Endothelial cell of umbilical vein (primary cell): ENCODE measurements around the gene MED29. TPM values are rescaled to one million over a fixed set of nuclear protein-coding genes. Genes with fewer than 3 reads are reported as not detected.

Experiments
- BruUV-seq: library from RNA; stranded (reverse); fragments of 400-500 nt; replicated peaks from 2 replicates; lab custom pipeline; 2021; lab: Mats Ljungman, UMichigan
- CTCF ChIA-PET: fragments of 300-600, 350-600 bp; sonication (Branson Sonifier 250); formaldehyde crosslinking; loops from one replicate; lab custom pipeline; 2021; ENCODE audit warnings: antibody characterized with exemption, inconsistent platforms; lab: Charles Lee
- POLR2A ChIA-PET: fragments of 300-600, 350-600 bp; sonication (Branson Sonifier 250); formaldehyde crosslinking; loops from one replicate; lab custom pipeline; 2021; ENCODE audit warnings: antibody characterized with exemption, inconsistent platforms; lab: Charles Lee
- DNase-seq: peaks from one replicate; pipeline ENCODE4 v3.0.0-alpha.2; 2011; ENCODE audit warnings: low read depth, low spot score
- FAIRE-seq: peaks from 2 replicates; lab custom pipeline; 2011; peaks lifted over from hg19 to GRCh38; lab: Jason Lieb, UNC
- H2AFZ ChIP-seq: 2 replicates; pipeline ENCODE4 v1.6.0; 2012; ENCODE audit warnings: low read depth, low read length, control low read depth, inconsistent platforms
- H3K27ac ChIP-seq: 2 replicates; pipeline ENCODE4 v1.5.1; 2011; ENCODE audit warnings: low read depth, mild to moderate bottlenecking, control low read depth, low read length, moderate library complexity; ENCODE audit not compliant: insufficient read depth
- H3K27me3 ChIP-seq, 2 experiments: 2 replicates each; pipeline versions ENCODE4 v1.6.0 to v1.6.1; 2011; ENCODE audit warnings: low read length in 2 of 2, mixed read lengths in 1 of 2; ENCODE audit not compliant: control insufficient read depth in 2 of 2, insufficient read depth in 2 of 2
- H3K36me3 ChIP-seq, 2 experiments: 2 replicates in 1 of 2; 3 replicates in 1 of 2; pipeline ENCODE4 v1.5.1; 2011; ENCODE audit warnings: low read length in 2 of 2, mild to moderate bottlenecking in 1 of 2, moderate library complexity in 1 of 2; ENCODE audit not compliant: control insufficient read depth in 2 of 2, insufficient read depth in 2 of 2; ENCODE audit errors: extremely low read depth in 1 of 2
- H3K4me1 ChIP-seq: 3 replicates; pipeline ENCODE4 v1.5.1; 2011; ENCODE audit warnings: mild to moderate bottlenecking, low read length; ENCODE audit not compliant: control insufficient read depth, insufficient read depth; ENCODE audit errors: extremely low read depth
- H3K4me2 ChIP-seq: 2 replicates; pipeline ENCODE4 v1.6.1; 2011; ENCODE audit warnings: low read length, control low read depth, mixed read lengths; ENCODE audit not compliant: insufficient read depth
- H3K4me3 ChIP-seq, 3 experiments: fragments of 200-600 bp in 1 of 3; sonication (generic), shearing (Covaris generic) in 1 of 3; replicated peaks in 1 of 3; 2 replicates each; pipeline ENCODE4 v1.5.1; 2011 to 2016; ENCODE audit warnings: control low read depth in 3 of 3, low read length in 3 of 3, mild to moderate bottlenecking in 2 of 3, inconsistent platforms in 1 of 3, low read depth in 1 of 3, moderate library complexity in 1 of 3; ENCODE audit not compliant: insufficient read depth in 1 of 3
- H3K79me2 ChIP-seq: 2 replicates; pipeline ENCODE4 v1.6.0; 2012; ENCODE audit warnings: low read length, inconsistent platforms; ENCODE audit not compliant: control insufficient read depth, insufficient read depth
- H3K9ac ChIP-seq: replicated peaks from 2 replicates; pipeline ENCODE3; 2011; ENCODE audit warnings: low read length, control low read depth; ENCODE audit not compliant: insufficient read depth; ENCODE audit errors: extremely low read depth
- H3K9me1 ChIP-seq: replicated peaks from 3 replicates; pipeline ENCODE4 v1.6.0; 2011; ENCODE audit warnings: mild to moderate bottlenecking, low read length; ENCODE audit not compliant: control insufficient read depth, insufficient read depth; ENCODE audit errors: extremely low read depth
- H3K9me3 ChIP-seq: replicated peaks from 2 replicates; pipeline ENCODE4 v1.5.1; 2012; ENCODE audit warnings: low read length, inconsistent platforms; ENCODE audit not compliant: control insufficient read depth, insufficient read depth
- H4K20me1 ChIP-seq: replicated peaks from 2 replicates; pipeline ENCODE3; 2011; ENCODE audit warnings: mild to moderate bottlenecking, low read length; ENCODE audit not compliant: control insufficient read depth, insufficient read depth; ENCODE audit errors: extremely low read depth
- EZH2 ChIP-seq: IDR thresholded peaks from 2 replicates; pipeline ENCODE4 v1.6.1; 2012; ENCODE audit warnings: borderline replicate concordance, low read depth, mild to moderate bottlenecking, moderate library complexity, low read length, inconsistent platforms; ENCODE audit not compliant: severe bottlenecking
- FOS ChIP-seq: IDR thresholded peaks from 2 replicates; pipeline ENCODE4 v1.6.1; 2011; ENCODE audit warnings: mild to moderate bottlenecking, low read length, moderate library complexity, borderline replicate concordance; ENCODE audit not compliant: insufficient read depth
- GATA2 ChIP-seq: IDR thresholded peaks from 2 replicates; pipeline ENCODE4 v1.7.0; 2011; ENCODE audit warnings: low read depth, mild to moderate bottlenecking, moderate library complexity, mixed read lengths, low read length; ENCODE audit not compliant: insufficient read length, insufficient read depth
- JUN ChIP-seq: IDR thresholded peaks from 2 replicates; pipeline ENCODE4 v1.6.1; 2011; ENCODE audit warnings: borderline replicate concordance, low read depth; ENCODE audit not compliant: insufficient read length, insufficient read depth
- MYC ChIP-seq: IDR thresholded peaks from one replicate; pipeline ENCODE4 v1.6.1; 2011; ENCODE audit warnings: mild to moderate bottlenecking, low read depth, low read length
- POLR2A ChIP-seq: IDR thresholded peaks from 2 replicates; pipeline ENCODE4 v1.6.1; 2012; ENCODE audit warnings: low read depth, mild to moderate bottlenecking, control low read depth, low read length
- POLR2AphosphoS5 ChIP-seq: IDR thresholded peaks from 2 replicates; pipeline ENCODE4 v1.6.1; 2012; ENCODE audit warnings: low read depth, mild to moderate bottlenecking, control low read depth, low read length, moderate library complexity; ENCODE audit not compliant: insufficient read depth
- dilution Hi-C: fragments of 300-500 bp; cut with MboI; formaldehyde crosslinking; loops from one replicate; pipeline ENCODE4 v1.15.0; 2019; ENCODE audit warnings: low sequenced_read_pairs; ENCODE audit not compliant: extremely low pct_ligation_motif_present
- intact Hi-C: fragments of 100-400 bp; cut with micrococcal nuclease; formaldehyde crosslinking; loops from one replicate; pipeline ENCODE4 v1.10.0; 2022
- polyA plus RNA-seq, 4 experiments: library from polyadenylated mRNA; depleted of rRNA in 3 of 4; stranded (reverse) in 3 of 4; unstranded in 1 of 4; fragments of >200 nt; gene quantifications; 2 replicates each; pipeline versions ENCODE4 v1.2.1 to v1.2.3, GENCODE V29; 2011 to 2012; ENCODE audit warnings: missing spikeins in 1 of 4
- total RNA-seq: library from RNA; stranded (reverse); gene quantifications from 2 replicates; pipeline ENCODE4 v1.2.3, GENCODE V29; 2021
- TF ChIP-seq, protein P1 (sequence below), 2 donors: IDR thresholded peaks; 1 replicate in 1 of 2; 2 replicates in 1 of 2; pipeline ENCODE4 v1.5.1; 2011; ENCODE audit warnings: low read length in 2 of 2, mild to moderate bottlenecking in 2 of 2, moderate library complexity in 2 of 2, control low read depth in 1 of 2, inconsistent platforms in 1 of 2, low read depth in 1 of 2; ENCODE audit not compliant: insufficient read depth in 1 of 2; ENCODE audit errors: extremely low read depth in 1 of 2
- TF ChIP-seq, protein P2 (sequence below): IDR thresholded peaks from 2 replicates; pipeline ENCODE4 v1.6.1; 2011; ENCODE audit not compliant: insufficient read depth, insufficient read length

Gene MED29
- total and polyA plus RNA-seq, 2 donors (not counting 3 experiments of a cell fraction or from before 2014, with no cell fraction given), result 25.5 to 50.4 TPM

DNA sequence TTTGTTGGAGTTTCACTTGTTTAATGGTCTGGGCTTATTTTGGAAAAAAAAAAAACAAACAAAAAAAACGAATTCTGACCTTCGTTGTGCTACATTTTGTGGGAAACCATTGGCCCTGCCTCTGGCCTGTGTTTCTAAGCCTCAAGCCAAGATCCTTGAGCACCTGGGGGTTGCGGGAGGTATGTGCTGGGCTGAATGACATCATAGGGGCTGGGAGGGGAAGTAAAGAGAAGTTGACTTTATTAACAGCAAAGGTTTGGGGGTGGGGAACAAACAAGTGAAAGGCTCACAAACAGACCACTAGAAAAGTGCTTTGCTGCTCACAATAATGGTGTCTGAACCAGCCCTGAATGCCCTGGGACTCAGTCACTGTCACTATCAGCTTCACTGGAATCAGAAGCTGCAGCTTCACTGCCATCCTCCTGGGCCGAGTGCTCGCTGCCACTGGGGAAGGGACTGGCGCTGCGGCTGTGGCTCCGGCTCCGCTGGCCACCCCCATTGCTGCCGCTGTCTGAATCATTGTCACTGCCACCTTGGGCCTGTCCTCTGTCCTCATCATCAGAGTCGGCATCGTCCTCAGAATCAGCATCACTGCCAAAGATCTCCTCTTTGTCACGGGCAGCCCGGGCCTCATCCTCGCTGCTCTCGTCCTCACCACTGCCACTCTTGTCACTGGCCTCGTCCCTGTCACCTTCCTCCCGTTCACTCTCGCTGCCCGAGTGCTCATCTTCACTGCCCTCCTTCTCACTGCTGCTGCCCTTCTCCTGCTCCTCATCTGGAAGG lies 5.4 kb upstream of the MED29 start:
- Histone ChIP-seq H3K9me1 (no peaks in the 10 kb centered on the region), H3K4me1 (peaks cover 5% of the 10 kb centered on the region), H3K79me2 (peaks cover 7% of the 10 kb centered on the region), H3K9me3 (no peaks in the 10 kb centered on the region), H4K20me1 (no peaks in the 10 kb centered on the region), H3K4me3 (no peak overlapping the region), H3K27ac (no peak overlapping the region), H3K9ac (no peak overlapping the region), H3K27me3 (no peaks in the 10 kb centered on the region), H3K36me3 (peaks cover 7 to 55% of the 10 kb centered on the region in 2 experiments), H3K4me2 (no peak overlapping the region), H2AFZ (no peak overlapping the region)
- no peak for DNase-seq
- no peak for FAIRE-seq
- intact Hi-C loops, result no loop called here
- dilution Hi-C loops, result no loop called here
- POLR2A ChIA-PET, result no interaction called here
- no TSS peak for BruUV-seq
- CTCF ChIA-PET, result interaction anchor here (0.9 to 1.1 kb wide), 3 partner anchors 12 to 23 kb away, joined by 4 read pairs; no protein-coding TSS in a partner anchor
- no peak for TF ChIP-seq POLR2A
- TF ChIP-seq GATA2, result no peak
- no peak for TF ChIP-seq FOS
- TF ChIP-seq, protein P1, sequence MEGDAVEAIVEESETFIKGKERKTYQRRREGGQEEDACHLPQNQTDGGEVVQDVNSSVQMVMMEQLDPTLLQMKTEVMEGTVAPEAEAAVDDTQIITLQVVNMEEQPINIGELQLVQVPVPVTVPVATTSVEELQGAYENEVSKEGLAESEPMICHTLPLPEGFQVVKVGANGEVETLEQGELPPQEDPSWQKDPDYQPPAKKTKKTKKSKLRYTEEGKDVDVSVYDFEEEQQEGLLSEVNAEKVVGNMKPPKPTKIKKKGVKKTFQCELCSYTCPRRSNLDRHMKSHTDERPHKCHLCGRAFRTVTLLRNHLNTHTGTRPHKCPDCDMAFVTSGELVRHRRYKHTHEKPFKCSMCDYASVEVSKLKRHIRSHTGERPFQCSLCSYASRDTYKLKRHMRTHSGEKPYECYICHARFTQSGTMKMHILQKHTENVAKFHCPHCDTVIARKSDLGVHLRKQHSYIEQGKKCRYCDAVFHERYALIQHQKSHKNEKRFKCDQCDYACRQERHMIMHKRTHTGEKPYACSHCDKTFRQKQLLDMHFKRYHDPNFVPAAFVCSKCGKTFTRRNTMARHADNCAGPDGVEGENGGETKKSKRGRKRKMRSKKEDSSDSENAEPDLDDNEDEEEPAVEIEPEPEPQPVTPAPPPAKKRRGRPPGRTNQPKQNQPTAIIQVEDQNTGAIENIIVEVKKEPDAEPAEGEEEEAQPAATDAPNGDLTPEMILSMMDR (IDR thresholded peaks at IDR 0.05; ENCODE audit: extremely low read depth in 1 of 2, insufficient read depth in 1 of 2, low read depth in 1 of 2, low read length in 2 of 2), result no peak
- no peak for TF ChIP-seq JUN
- TF ChIP-seq MYC, result no peak
- TF ChIP-seq EZH2, result no peak
- TF ChIP-seq, protein P2, sequence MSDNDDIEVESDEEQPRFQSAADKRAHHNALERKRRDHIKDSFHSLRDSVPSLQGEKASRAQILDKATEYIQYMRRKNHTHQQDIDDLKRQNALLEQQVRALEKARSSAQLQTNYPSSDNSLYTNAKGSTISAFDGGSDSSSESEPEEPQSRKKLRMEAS, result no peak
- TF ChIP-seq POLR2AphosphoS5, result no peak
